WTC11 (cell line): Measurements from ENCODE around the gene FXYD6. TPM values are rescaled to one million over a fixed set of nuclear protein-coding genes. Genes with fewer than 3 reads are reported as not detected.

Source experiments
- ATAC-seq: fragments of 200-7000 bp; cut with Tn5 transposase; 2 replicates; pipeline ENCODE4 v1.10.0; 2021; ENCODE audit warnings: mild to moderate bottlenecking, moderate library complexity
- Bru-seq: library from RNA; stranded (reverse); fragments of 400-500 nt; gene quantifications from one replicate; lab custom pipeline; 2021; lab: Mats Ljungman, UMichigan
- CTCF ChIA-PET: fragments of 300-600 bp; sonication (Branson Sonifier 250); formaldehyde crosslinking; loops from one replicate; lab custom pipeline; 2021; ENCODE audit warnings: antibody characterized with exemption; lab: Charles Lee
- POLR2A ChIA-PET: fragments of 350-600 bp; sonication (Branson Sonifier 250); formaldehyde crosslinking; loops from one replicate; lab custom pipeline; 2021; ENCODE audit warnings: antibody characterized with exemption; lab: Charles Lee
- DNase-seq: peaks from one replicate; pipeline ENCODE4 v3.0.0; 2021; ENCODE audit warnings: low spot score
- H3K27ac Mint-ChIP-seq: 2 replicates; pipeline ENCODE4 v1.8.0; 2021; ENCODE audit warnings: mixed read lengths
- H3K27me3 Mint-ChIP-seq: 2 replicates; pipeline ENCODE4 v1.8.0; 2021; ENCODE audit warnings: low read depth, mild to moderate bottlenecking, moderate library complexity, mixed read lengths
- H3K36me3 Mint-ChIP-seq: 2 replicates; pipeline ENCODE4 v1.8.0; 2021; ENCODE audit warnings: mixed read lengths
- H3K4me1 Mint-ChIP-seq: 2 replicates; pipeline ENCODE4 v1.8.0; 2022; ENCODE audit warnings: mixed read lengths
- H3K4me3 Mint-ChIP-seq: 2 replicates; pipeline ENCODE4 v1.8.0; 2021; ENCODE audit warnings: mild to moderate bottlenecking, moderate library complexity, mixed read lengths
- H3K9me3 Mint-ChIP-seq: 2 replicates; pipeline ENCODE4 v1.8.0; 2021; ENCODE audit warnings: mixed read lengths
- ARID4B ChIP-seq: sonication (generic); formaldehyde crosslinking; IDR thresholded peaks from 2 replicates; pipeline ENCODE4 v1.8.0; 2023; ENCODE audit warnings: missing genetic modification reagents, mild to moderate bottlenecking, borderline replicate concordance
- CREB1 ChIP-seq: sonication (generic); formaldehyde crosslinking; IDR thresholded peaks from 2 replicates; pipeline ENCODE4 v1.8.0; 2023; ENCODE audit warnings: mild to moderate bottlenecking, missing genetic modification reagents
- ELF4 ChIP-seq: sonication (generic); formaldehyde crosslinking; IDR thresholded peaks from 2 replicates; pipeline ENCODE4 v1.8.1; 2022; ENCODE audit warnings: low read depth, mild to moderate bottlenecking, moderate library complexity, missing genetic modification reagents
- ERG ChIP-seq: fragments of 250-450 bp; sonication (Bioruptor Pico); IDR thresholded peaks from 2 replicates; pipeline ENCODE4 v1.8.0; 2021; ENCODE audit warnings: mild to moderate bottlenecking
- ETV6 ChIP-seq: sonication (generic); formaldehyde crosslinking; IDR thresholded peaks from 2 replicates; pipeline ENCODE4 v1.8.1; 2022; ENCODE audit warnings: mild to moderate bottlenecking, missing genetic modification reagents
- GRHL2 ChIP-seq: fragments of 250-450 bp; sonication (Bioruptor Pico); IDR thresholded peaks from 2 replicates; pipeline ENCODE4 v1.8.0; 2022; ENCODE audit warnings: mild to moderate bottlenecking, moderate library complexity; ENCODE audit not compliant: insufficient replicate concordance, severe bottlenecking
- HMGXB4 ChIP-seq: sonication (generic); formaldehyde crosslinking; IDR thresholded peaks from 2 replicates; pipeline ENCODE4 v1.8.1; 2023; ENCODE audit warnings: mild to moderate bottlenecking, moderate library complexity, missing genetic modification reagents
- JAZF1 ChIP-seq: fragments of 250-450 bp; sonication (Bioruptor Pico); IDR thresholded peaks from 2 replicates; pipeline ENCODE4 v1.9.0; 2021; ENCODE audit warnings: moderate library complexity, mild to moderate bottlenecking, inconsistent platforms
- NFATC4 ChIP-seq: fragments of 250-450 bp; sonication (Bioruptor Pico); IDR thresholded peaks from 2 replicates; pipeline ENCODE4 v1.9.0; 2021; ENCODE audit warnings: mild to moderate bottlenecking
- SP1 ChIP-seq: sonication (generic); formaldehyde crosslinking; conservative IDR thresholded peaks from 2 replicates; pipeline ENCODE4 v1.8.1; 2022; ENCODE audit warnings: missing genetic modification reagents
- TEAD1 ChIP-seq: sonication (generic); formaldehyde crosslinking; IDR thresholded peaks from 2 replicates; pipeline ENCODE4 v1.8.0; 2022; ENCODE audit warnings: mild to moderate bottlenecking, missing genetic modification reagents
- TEAD4 ChIP-seq: sonication (generic); formaldehyde crosslinking; IDR thresholded peaks from 2 replicates; pipeline ENCODE4 v1.8.0; 2022; ENCODE audit warnings: mild to moderate bottlenecking, missing genetic modification reagents
- ZNF219 ChIP-seq: sonication (generic); formaldehyde crosslinking; IDR thresholded peaks from 2 replicates; pipeline ENCODE4 v1.8.0; 2023; ENCODE audit warnings: missing genetic modification reagents, mild to moderate bottlenecking, borderline replicate concordance
- ZNF232 ChIP-seq: sonication (generic); formaldehyde crosslinking; IDR thresholded peaks from 2 replicates; pipeline ENCODE4 v1.8.0; 2022; ENCODE audit warnings: mild to moderate bottlenecking, missing genetic modification reagents
- ZNF263 ChIP-seq: sonication (generic); formaldehyde crosslinking; IDR thresholded peaks from 2 replicates; pipeline ENCODE4 v1.8.1; 2022; ENCODE audit warnings: low read depth, mild to moderate bottlenecking, moderate library complexity, missing genetic modification reagents
- ZNF416 ChIP-seq: fragments of 250-450 bp; sonication (Bioruptor Pico); IDR thresholded peaks from 2 replicates; pipeline ENCODE4 v1.9.0; 2021; ENCODE audit warnings: mild to moderate bottlenecking, inconsistent platforms
- long read RNA-seq, 3 experiments: library from RNA in 1 of 3; library from capped mRNA in 1 of 3; library from polyadenylated mRNA in 1 of 3; unstranded in 2 of 3; stranded (forward) in 1 of 3; transcript quantifications; one replicate each; pipeline ENCODE4 v2.0.0, GENCODE V29; 2021
- total RNA-seq: library from RNA; stranded (reverse); gene quantifications from 3 replicates; pipeline ENCODE4 v1.2.3, GENCODE V29; 2021
- TF ChIP-seq, protein P1 (sequence below): sonication (generic); formaldehyde crosslinking; IDR thresholded peaks from 2 replicates; pipeline ENCODE4 v1.8.1; 2022; ENCODE audit warnings: missing genetic modification reagents, borderline replicate concordance
- TF ChIP-seq, protein P2 (sequence below): fragments of 250-450 bp; sonication (Bioruptor Pico); IDR thresholded peaks from 2 replicates; pipeline ENCODE4 v2.1.2; 2022; ENCODE audit warnings: mild to moderate bottlenecking, moderate library complexity
- TF ChIP-seq, protein P3 (sequence below): fragments of 250-450 bp; sonication (Bioruptor Pico); IDR thresholded peaks from 2 replicates; pipeline ENCODE4 v1.9.0; 2021; ENCODE audit warnings: mild to moderate bottlenecking
- TF ChIP-seq, protein P4 (sequence below): sonication (generic); formaldehyde crosslinking; IDR thresholded peaks from 2 replicates; pipeline ENCODE4 v1.8.0; 2022; ENCODE audit warnings: missing genetic modification reagents

FXYD6 gene
- total RNA-seq (26.2 to 31.6 TPM (median 30.1 TPM) in 3 replicates), Bru-seq, nascent RNA (percentile 58 among the genes with signal in this experiment)
- long read RNA-seq, experiment 1, transcript FXYD6-212 (7 exons, 656 nt), result minor isoform, 6 of 103 reads
- long read RNA-seq, experiment 1, transcript FXYD6-204 (8 exons, 2,171 nt), result major isoform, 78 of 103 reads
- long read RNA-seq, experiment 1, partial matches to known transcripts, result 7 of 103 reads
- long read RNA-seq, experiment 1, other reads (novel, unspliced or antisense), result 12 of 103 reads
- long read RNA-seq, experiment 2, transcript FXYD6-204 (8 exons, 2,171 nt), result major isoform, 13 of 51 reads
- long read RNA-seq, experiment 2, partial matches to known transcripts, result 18 of 51 reads
- long read RNA-seq, experiment 2, other reads (novel, unspliced or antisense), result 18 of 51 reads
- long read RNA-seq, experiment 3, transcript FXYD6-204 (8 exons, 2,171 nt), result major isoform, 96 of 116 reads
- long read RNA-seq, experiment 3, partial matches to known transcripts, result 3 of 116 reads
- long read RNA-seq, experiment 3, other reads (novel, unspliced or antisense), result 14 of 116 reads

- Mint-ChIP-seq H3K27ac (no peak within 1 kb of the TSS), H3K27me3 (peaks cover 85% of the 10 kb centered on the region)
- POLR2A ChIA-PET, result interaction anchor here (0.5 to 1.6 kb wide), 3 partner anchors 16 to 549 kb away, joined by 3 to 7 read pairs (median 6); partner anchors contain the start of gene CEP164
- peak; percentile 55; the same call in 1 of the 2 replicates for TF ChIP-seq ELF4 (CRISPR knock-in tag)
- no peak for TF ChIP-seq SP1 (CRISPR knock-in tag)
- TF ChIP-seq, protein P1, sequence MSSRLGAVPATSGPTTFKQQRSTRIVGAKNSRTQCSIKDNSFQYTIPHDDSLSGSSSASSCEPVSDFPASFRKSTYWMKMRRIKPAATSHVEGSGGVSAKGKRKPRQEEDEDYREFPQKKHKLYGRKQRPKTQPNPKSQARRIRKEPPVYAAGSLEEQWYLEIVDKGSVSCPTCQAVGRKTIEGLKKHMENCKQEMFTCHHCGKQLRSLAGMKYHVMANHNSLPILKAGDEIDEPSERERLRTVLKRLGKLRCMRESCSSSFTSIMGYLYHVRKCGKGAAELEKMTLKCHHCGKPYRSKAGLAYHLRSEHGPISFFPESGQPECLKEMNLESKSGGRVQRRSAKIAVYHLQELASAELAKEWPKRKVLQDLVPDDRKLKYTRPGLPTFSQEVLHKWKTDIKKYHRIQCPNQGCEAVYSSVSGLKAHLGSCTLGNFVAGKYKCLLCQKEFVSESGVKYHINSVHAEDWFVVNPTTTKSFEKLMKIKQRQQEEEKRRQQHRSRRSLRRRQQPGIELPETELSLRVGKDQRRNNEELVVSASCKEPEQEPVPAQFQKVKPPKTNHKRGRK, result no peak
- TF ChIP-seq, protein P2, sequence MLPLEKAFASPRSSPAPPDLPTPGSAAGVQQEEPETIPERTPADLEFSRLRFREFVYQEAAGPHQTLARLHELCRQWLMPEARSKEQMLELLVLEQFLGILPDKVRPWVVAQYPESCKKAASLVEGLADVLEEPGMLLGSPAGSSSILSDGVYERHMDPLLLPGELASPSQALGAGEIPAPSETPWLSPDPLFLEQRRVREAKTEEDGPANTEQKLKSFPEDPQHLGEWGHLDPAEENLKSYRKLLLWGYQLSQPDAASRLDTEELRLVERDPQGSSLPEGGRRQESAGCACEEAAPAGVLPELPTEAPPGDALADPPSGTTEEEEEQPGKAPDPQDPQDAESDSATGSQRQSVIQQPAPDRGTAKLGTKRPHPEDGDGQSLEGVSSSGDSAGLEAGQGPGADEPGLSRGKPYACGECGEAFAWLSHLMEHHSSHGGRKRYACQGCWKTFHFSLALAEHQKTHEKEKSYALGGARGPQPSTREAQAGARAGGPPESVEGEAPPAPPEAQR (CRISPR knock-in tag), result no peak
- TF ChIP-seq, protein P3, sequence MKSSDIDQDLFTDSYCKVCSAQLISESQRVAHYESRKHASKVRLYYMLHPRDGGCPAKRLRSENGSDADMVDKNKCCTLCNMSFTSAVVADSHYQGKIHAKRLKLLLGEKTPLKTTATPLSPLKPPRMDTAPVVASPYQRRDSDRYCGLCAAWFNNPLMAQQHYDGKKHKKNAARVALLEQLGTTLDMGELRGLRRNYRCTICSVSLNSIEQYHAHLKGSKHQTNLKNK, result no peak
- no peak for TF ChIP-seq ZNF416
- TF ChIP-seq JAZF1 (CRISPR knock-in tag), result no peak
- no peak for TF ChIP-seq GRHL2 (CRISPR knock-in tag)
- TF ChIP-seq TEAD4 (CRISPR knock-in tag), result no peak
- no peak for TF ChIP-seq ZNF232 (CRISPR knock-in tag)
- TF ChIP-seq CREB1 (CRISPR knock-in tag), result no peak
- TF ChIP-seq, protein P4, sequence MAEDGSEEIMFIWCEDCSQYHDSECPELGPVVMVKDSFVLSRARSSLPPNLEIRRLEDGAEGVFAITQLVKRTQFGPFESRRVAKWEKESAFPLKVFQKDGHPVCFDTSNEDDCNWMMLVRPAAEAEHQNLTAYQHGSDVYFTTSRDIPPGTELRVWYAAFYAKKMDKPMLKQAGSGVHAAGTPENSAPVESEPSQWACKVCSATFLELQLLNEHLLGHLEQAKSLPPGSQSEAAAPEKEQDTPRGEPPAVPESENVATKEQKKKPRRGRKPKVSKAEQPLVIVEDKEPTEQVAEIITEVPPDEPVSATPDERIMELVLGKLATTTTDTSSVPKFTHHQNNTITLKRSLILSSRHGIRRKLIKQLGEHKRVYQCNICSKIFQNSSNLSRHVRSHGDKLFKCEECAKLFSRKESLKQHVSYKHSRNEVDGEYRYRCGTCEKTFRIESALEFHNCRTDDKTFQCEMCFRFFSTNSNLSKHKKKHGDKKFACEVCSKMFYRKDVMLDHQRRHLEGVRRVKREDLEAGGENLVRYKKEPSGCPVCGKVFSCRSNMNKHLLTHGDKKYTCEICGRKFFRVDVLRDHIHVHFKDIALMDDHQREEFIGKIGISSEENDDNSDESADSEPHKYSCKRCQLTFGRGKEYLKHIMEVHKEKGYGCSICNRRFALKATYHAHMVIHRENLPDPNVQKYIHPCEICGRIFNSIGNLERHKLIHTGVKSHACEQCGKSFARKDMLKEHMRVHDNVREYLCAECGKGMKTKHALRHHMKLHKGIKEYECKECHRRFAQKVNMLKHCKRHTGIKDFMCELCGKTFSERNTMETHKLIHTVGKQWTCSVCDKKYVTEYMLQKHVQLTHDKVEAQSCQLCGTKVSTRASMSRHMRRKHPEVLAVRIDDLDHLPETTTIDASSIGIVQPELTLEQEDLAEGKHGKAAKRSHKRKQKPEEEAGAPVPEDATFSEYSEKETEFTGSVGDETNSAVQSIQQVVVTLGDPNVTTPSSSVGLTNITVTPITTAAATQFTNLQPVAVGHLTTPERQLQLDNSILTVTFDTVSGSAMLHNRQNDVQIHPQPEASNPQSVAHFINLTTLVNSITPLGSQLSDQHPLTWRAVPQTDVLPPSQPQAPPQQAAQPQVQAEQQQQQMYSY, result peak; percentile 80
- no peak for TF ChIP-seq ERG (CRISPR knock-in tag)
- 0 out of 2 replicates have a peak, but pooled peaks have one; percentile 30 for TF ChIP-seq ARID4B (CRISPR knock-in tag)
- TF ChIP-seq HMGXB4 (CRISPR knock-in tag), result no peak
- no peak for TF ChIP-seq NFATC4 (CRISPR knock-in tag)
- TF ChIP-seq ZNF219 (CRISPR knock-in tag), result no peak
- peak; percentile 99 for TF ChIP-seq ZNF263
- TF ChIP-seq ETV6 (CRISPR knock-in tag), result peak; percentile 57
- TF ChIP-seq TEAD1 (CRISPR knock-in tag), result 0 out of 2 replicates have a peak, but pooled peaks have one; percentile 15
These were observed at the start of gene FXYD6 for GRCh38 chr11:117876341-117877119. TSS of gene FXYD6 (minus strand) at chr11:117876658. CDS start at chr11:117842776, 33,882 bp downstream.

More at GRCh38 chr11:117876341-117877119, at the start of gene FXYD6:
- no peaks in the 10 kb centered on the region for H3K9me3 Mint-ChIP-seq
- ATAC-seq, result peak; percentile 56
- H3K4me3 Mint-ChIP-seq, result peak within 1 kb of the TSS; percentile 95
- H3K36me3 Mint-ChIP-seq, result no peaks in the 10 kb centered on the region
- peaks cover 36% of the 10 kb centered on the region for H3K4me1 Mint-ChIP-seq
- CTCF ChIA-PET, result interaction anchor here (0.5 to 4.5 kb wide), 18 partner anchors 9 to 195 kb away, joined by 3 to 25 read pairs (median 4); no protein-coding TSS in a partner anchor
- peak; percentile 71 for DNase-seq
